ENCODE results near the gene NSMF. TPM values are rescaled to one million over a fixed set of nuclear protein-coding genes. Genes with fewer than 3 reads are reported as not detected.

NSMF gene
- total and polyA plus RNA-seq, 2 of the 4 experiments (the other 2 are of a cell fraction), result 7.7 to 40.9 TPM

- H3K9me1 ChIP-seq (ENCODE audit: insufficient read depth, low read length), result no peaks in the 10 kb centered on the region
- TF ChIP-seq POLR2A (IDR thresholded peaks at IDR 0.05; ENCODE audit: low read depth, low read length), result no peak
- TF ChIP-seq RCOR1 (IDR thresholded peaks at IDR 0.05; ENCODE audit: insufficient replicate concordance, low read length), result no peak
- TF ChIP-seq NFE2L2 (IDR thresholded peaks at IDR 0.05; ENCODE audit: low read depth, low read length), result no peak
- no peak for TF ChIP-seq CHD1 (IDR thresholded peaks at IDR 0.05; ENCODE audit: low read depth, low read length)
- no peak for TF ChIP-seq USF2 (IDR thresholded peaks at IDR 0.05; ENCODE audit: low read depth, low read length)
- no peak for TF ChIP-seq CEBPB (IDR thresholded peaks at IDR 0.05; ENCODE audit: low read depth, low read length)
- TF ChIP-seq MAZ (IDR thresholded peaks at IDR 0.05; ENCODE audit: borderline replicate concordance, low read depth, low read length), result no peak
- no peak for TF ChIP-seq FOS (IDR thresholded peaks at IDR 0.05; ENCODE audit: low read depth, low read length)
- no peak for TF ChIP-seq BHLHE40 (IDR thresholded peaks at IDR 0.05; ENCODE audit: low read depth, low read length)
- no peak for TF ChIP-seq MXI1 (IDR thresholded peaks at IDR 0.05; ENCODE audit: borderline replicate concordance, low read depth, low read length)
- TF ChIP-seq SMC3 (IDR thresholded peaks at IDR 0.05; ENCODE audit: low read depth, low read length), result no peak
- TF ChIP-seq RAD21 (IDR thresholded peaks at IDR 0.05; ENCODE audit: low read length), result no peak
- TF ChIP-seq MAFK (IDR thresholded peaks at IDR 0.05; ENCODE audit: low read depth, low read length), result no peak
- TF ChIP-seq CTCF (conservative IDR thresholded peaks at IDR 0.05; ENCODE audit: low read depth, low read length), result no peak
- TF ChIP-seq ELK1 (IDR thresholded peaks at IDR 0.05; ENCODE audit: borderline replicate concordance, low read depth, low read length), result no peak
- TF ChIP-seq RFX5 (IDR thresholded peaks at IDR 0.05; ENCODE audit: low read depth, low read length), result no peak
- no peak overlapping the region for H2BK5ac ChIP-seq (ENCODE audit: low read depth, low read length, poor library complexity, severe bottlenecking)
- no TSS peak for BruUV-seq (replicated peaks)
- H3K14ac ChIP-seq (replicated peaks; ENCODE audit: low read depth, low read length), result no peak overlapping the region
- no peaks in the 10 kb centered on the region for H3K9me3 ChIP-seq (ENCODE audit: control insufficient read depth, insufficient read depth, low read length)
- H4K20me1 ChIP-seq (ENCODE audit: insufficient read depth, low read length), result no peaks in the 10 kb centered on the region
- no peak overlapping the region for H2AFZ ChIP-seq (replicated peaks; ENCODE audit: low read length, poor library complexity)
- H3K4me3 ChIP-seq (ENCODE audit: insufficient read depth, low read depth, low read length), result no peak overlapping the region
- H2BK120ac ChIP-seq (ENCODE audit: low read depth, low read length), result no peak overlapping the region
- no peak overlapping the region for H4K5ac ChIP-seq (ENCODE audit: low read depth, low read length)
- H3K36me3 ChIP-seq (ENCODE audit: control insufficient read depth, insufficient read depth, low read length), result no peaks in the 10 kb centered on the region
- intact Hi-C loops (cut with micrococcal nuclease) (no loop called here), in situ Hi-C loops (cut with MboI; ENCODE audit: low sequenced_read_pairs) (no loop called here), dilution Hi-C loops (cut with HindIII; ENCODE audit: low sequenced_read_pairs, unreplicated experiment) (no loop called here)
- CTCF ChIA-PET, result no interaction called here
- H2BK15ac ChIP-seq (ENCODE audit: low read depth, low read length), result no peak overlapping the region
- WGBS, 2 experiments (ENCODE audit: extremely low coverage in 2 of 2, insufficient read length in 1 of 2), result 90% methylated on average over 5 of the region's 12 CpGs; no CpG with 5 or more reads in 1 of the 2 experiments
- no peak overlapping the region for H3K4ac ChIP-seq (ENCODE audit: low read depth, low read length)
- H3K23ac ChIP-seq (ENCODE audit: low read depth, low read length), result no peak overlapping the region
- no peak overlapping the region for H3K18ac ChIP-seq (ENCODE audit: low read depth, low read length)
- no peak overlapping the region for H2BK20ac ChIP-seq (ENCODE audit: low read depth, low read length)
- no peaks in the 10 kb centered on the region for H3K4me1 ChIP-seq (ENCODE audit: control insufficient read depth, insufficient read depth, low read length)
- no peak overlapping the region for H4K8ac ChIP-seq (ENCODE audit: low read depth in 2 of 2, low read length in 2 of 2)
- no peak overlapping the region for H4K91ac ChIP-seq (ENCODE audit: insufficient read depth, low read depth, low read length)
- H3K27me3 ChIP-seq (ENCODE audit: control insufficient read depth, insufficient read depth, low read length), result peaks cover 2% of the 10 kb centered on the region; the same call in 1 of the 2 replicates
- POLR2A ChIA-PET (ENCODE audit: unreplicated experiment), result no interaction called here
- DNase-seq (no peak), ATAC-seq (ENCODE audit: low read depth) (no peak)
- H2AK5ac ChIP-seq (ENCODE audit: low read depth, low read length), result no peak overlapping the region
- no peak overlapping the region for H3K4me2 ChIP-seq (ENCODE audit: low read depth, low read length)
- H3K27ac ChIP-seq (ENCODE audit: insufficient read depth, low read length), result no peak overlapping the region
- H3K56ac ChIP-seq (ENCODE audit: extremely low read depth, insufficient read depth, low read length), result no peak overlapping the region
- H3K79me1 ChIP-seq (ENCODE audit: low read depth in 1 of 2, low read length in 2 of 2), result no peaks in the 10 kb centered on the region
- H2AK9ac ChIP-seq (replicated peaks; ENCODE audit: low read depth, low read length, poor library complexity), result peak overlapping the region; percentile 28
- H3K9ac ChIP-seq (ENCODE audit: low read depth, low read length), result no peak overlapping the region
Measured at GRCh38 chr9:137501457-137501856, 42.3 kb upstream of the NSMF start.

Data from IMR-90 (cell line).